Measurements from ENCODE around the gene SHC3. TPM values are rescaled to one million over a fixed set of nuclear protein-coding genes. Genes with fewer than 3 reads are reported as not detected.

The SHC3 gene
- total RNA-seq, 1 donor from 2014 or later: 0.96 TPM

GRCh38 chr9:89020754-89021153 is 157.9 kb downstream of the SHC3 start:
- Histone ChIP-seq H3K9me3 (replicated peaks) (no peaks in the 10 kb centered on the region), H3K4me1 (peaks cover 29% of the 10 kb centered on the region), H3K27ac (replicated peaks) (no peak overlapping the region), H3K36me3 (no peaks in the 10 kb centered on the region), H3K4me3 (no peak overlapping the region), H3K27me3 (ENCODE audit: low read depth) (no peaks in the 10 kb centered on the region)
- intact Hi-C loops (cut with micrococcal nuclease): no loop called here
- TF ChIP-seq, protein P1, sequence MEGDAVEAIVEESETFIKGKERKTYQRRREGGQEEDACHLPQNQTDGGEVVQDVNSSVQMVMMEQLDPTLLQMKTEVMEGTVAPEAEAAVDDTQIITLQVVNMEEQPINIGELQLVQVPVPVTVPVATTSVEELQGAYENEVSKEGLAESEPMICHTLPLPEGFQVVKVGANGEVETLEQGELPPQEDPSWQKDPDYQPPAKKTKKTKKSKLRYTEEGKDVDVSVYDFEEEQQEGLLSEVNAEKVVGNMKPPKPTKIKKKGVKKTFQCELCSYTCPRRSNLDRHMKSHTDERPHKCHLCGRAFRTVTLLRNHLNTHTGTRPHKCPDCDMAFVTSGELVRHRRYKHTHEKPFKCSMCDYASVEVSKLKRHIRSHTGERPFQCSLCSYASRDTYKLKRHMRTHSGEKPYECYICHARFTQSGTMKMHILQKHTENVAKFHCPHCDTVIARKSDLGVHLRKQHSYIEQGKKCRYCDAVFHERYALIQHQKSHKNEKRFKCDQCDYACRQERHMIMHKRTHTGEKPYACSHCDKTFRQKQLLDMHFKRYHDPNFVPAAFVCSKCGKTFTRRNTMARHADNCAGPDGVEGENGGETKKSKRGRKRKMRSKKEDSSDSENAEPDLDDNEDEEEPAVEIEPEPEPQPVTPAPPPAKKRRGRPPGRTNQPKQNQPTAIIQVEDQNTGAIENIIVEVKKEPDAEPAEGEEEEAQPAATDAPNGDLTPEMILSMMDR (IDR thresholded peaks at IDR 0.05; ENCODE audit: borderline replicate concordance): no peak
- DNase-seq: no peak

DNA sequence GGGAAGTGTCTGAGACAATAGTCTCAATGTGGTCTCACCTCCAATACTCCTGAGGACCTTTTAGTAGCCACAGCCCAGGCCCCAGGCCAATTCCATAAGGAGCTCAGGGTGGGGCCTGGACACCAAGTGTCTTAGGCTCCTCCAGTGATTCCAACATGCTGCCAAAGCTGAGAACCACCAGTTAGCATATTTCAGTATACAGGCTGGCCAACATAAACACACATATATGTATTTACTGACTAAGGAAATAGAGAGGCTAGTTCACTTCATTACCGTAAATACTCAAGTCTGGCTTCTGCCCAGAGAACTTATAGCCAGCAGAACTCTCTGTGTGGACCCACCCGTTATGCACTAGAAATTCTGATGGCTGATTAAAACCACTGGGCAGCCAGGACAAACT is 163.3 kb downstream of the SHC3 start:
- no peaks in the 10 kb centered on the region for H3K4me1 ChIP-seq
- intact Hi-C loops (cut with micrococcal nuclease): no loop called here
- DNase-seq: no peak
- TF ChIP-seq, protein P1 (IDR thresholded peaks at IDR 0.05; ENCODE audit: borderline replicate concordance): no peak
- H3K9me3 ChIP-seq (replicated peaks): no peaks in the 10 kb centered on the region
- no peak overlapping the region for H3K4me3 ChIP-seq
- H3K27ac ChIP-seq (replicated peaks): no peak overlapping the region
- H3K36me3 ChIP-seq: no peaks in the 10 kb centered on the region
- H3K27me3 ChIP-seq (ENCODE audit: low read depth): no peaks in the 10 kb centered on the region

GRCh38 chr9:89014153-89014552 is 164.5 kb downstream of the SHC3 start:
- Histone ChIP-seq H3K4me1 (no peaks in the 10 kb centered on the region), H3K4me3 (no peak overlapping the region), H3K36me3 (no peaks in the 10 kb centered on the region), H3K9me3 (replicated peaks) (no peaks in the 10 kb centered on the region), H3K27ac (replicated peaks) (no peak overlapping the region), H3K27me3 (ENCODE audit: low read depth) (no peaks in the 10 kb centered on the region)
- DNase-seq: no peak
- TF ChIP-seq, protein P1 (IDR thresholded peaks at IDR 0.05; ENCODE audit: borderline replicate concordance): no peak
- intact Hi-C loops (cut with micrococcal nuclease): no loop called here

- intact Hi-C loops (cut with micrococcal nuclease): no loop called here
- DNase-seq: no peak
- TF ChIP-seq, protein P1 (IDR thresholded peaks at IDR 0.05; ENCODE audit: borderline replicate concordance): no peak
- Histone ChIP-seq H3K4me1 (no peaks in the 10 kb centered on the region), H3K27ac (replicated peaks) (no peak overlapping the region), H3K4me3 (no peak overlapping the region), H3K27me3 (ENCODE audit: low read depth) (no peaks in the 10 kb centered on the region), H3K9me3 (replicated peaks) (no peaks in the 10 kb centered on the region), H3K36me3 (no peaks in the 10 kb centered on the region)
These were observed 165.0 kb downstream of the SHC3 start for GRCh38 chr9:89013660-89014059.

DNA sequence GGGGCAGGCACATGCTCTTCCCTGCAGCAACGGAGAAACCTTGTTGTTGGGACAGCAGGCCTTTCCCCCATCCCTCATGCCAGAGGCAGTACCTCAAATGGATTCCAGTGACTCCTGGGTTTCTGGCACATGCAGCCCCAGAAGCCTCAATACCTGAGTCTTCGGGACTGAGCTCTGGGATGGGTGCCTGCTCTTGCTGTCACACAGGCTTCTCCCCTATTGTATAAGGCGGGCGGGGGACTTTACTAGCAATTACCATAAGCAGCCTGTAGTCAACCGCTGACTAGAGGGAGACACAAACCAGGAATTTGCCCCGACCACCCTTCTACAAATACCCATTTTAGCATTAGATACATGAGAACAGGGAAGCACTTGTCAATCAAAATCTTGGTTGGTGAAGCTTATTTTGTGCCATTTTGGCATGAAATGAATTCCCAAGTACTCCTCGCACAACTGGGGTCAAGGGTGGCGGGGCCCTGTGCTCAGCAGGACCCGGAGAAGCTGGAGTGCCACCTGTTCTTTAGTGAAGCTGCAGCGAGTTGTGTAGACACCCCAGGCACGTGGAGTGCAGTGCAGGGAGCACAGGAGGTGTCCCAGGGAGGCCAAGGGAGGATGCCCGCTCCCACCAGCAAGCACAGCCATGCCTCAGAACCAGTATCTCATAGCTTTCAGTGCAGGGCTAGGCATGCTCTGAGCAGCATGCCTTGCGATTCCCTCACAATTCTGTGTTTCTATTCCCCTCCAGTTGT is 166.2 kb downstream of the SHC3 start:
- no peaks in the 10 kb centered on the region for H3K36me3 ChIP-seq
- no peaks in the 10 kb centered on the region for H3K27me3 ChIP-seq (ENCODE audit: low read depth)
- H3K4me1 ChIP-seq: no peaks in the 10 kb centered on the region
- TF ChIP-seq, protein P1 (IDR thresholded peaks at IDR 0.05; ENCODE audit: borderline replicate concordance): no peak
- DNase-seq: no peak
- no peak overlapping the region for H3K4me3 ChIP-seq
- H3K27ac ChIP-seq (replicated peaks): no peak overlapping the region
- intact Hi-C loops (cut with micrococcal nuclease): no loop called here
- no peaks in the 10 kb centered on the region for H3K9me3 ChIP-seq (replicated peaks)
